Skeletal muscle tissue (tissue), 4 donors: ENCODE data around the gene ZNF469. TPM values are rescaled to one million over a fixed set of nuclear protein-coding genes. Genes with fewer than 3 reads are reported as not detected.

ENCODE experiments used
- H3K27ac ChIP-seq: one replicate; pipeline ENCODE4 v1.7.0; 2013; ENCODE audit warnings: mild to moderate bottlenecking, low read depth, low read length, inconsistent platforms
- H3K27me3 ChIP-seq, 3 donors: one replicate each; pipeline ENCODE4 v1.7.0; 2013; ENCODE audit warnings: low read length in 3 of 3; ENCODE audit not compliant: control insufficient read depth in 3 of 3, insufficient read depth in 3 of 3
- H3K36me3 ChIP-seq, 3 donors: one replicate each; pipeline ENCODE4 v1.7.0; 2013; ENCODE audit warnings: low read length in 3 of 3; ENCODE audit not compliant: control insufficient read depth in 3 of 3, insufficient read depth in 3 of 3
- H3K4me1 ChIP-seq, 3 donors: one replicate each; pipeline ENCODE4 v1.7.0; 2013; ENCODE audit warnings: low read length in 3 of 3, mild to moderate bottlenecking in 3 of 3; ENCODE audit not compliant: control insufficient read depth in 3 of 3, insufficient read depth in 3 of 3
- H3K4me3 ChIP-seq, 3 donors: one replicate each; pipeline ENCODE4 v1.7.0; 2013; ENCODE audit warnings: low read length in 3 of 3
- H3K9ac ChIP-seq, 3 donors: one replicate each; pipeline ENCODE4 v1.7.0; 2013; ENCODE audit warnings: low read length in 3 of 3, mild to moderate bottlenecking in 3 of 3, moderate library complexity in 2 of 3, low read depth in 1 of 3
- H3K9me3 ChIP-seq, 3 donors: one replicate each; pipeline ENCODE4 v1.7.0; 2013; ENCODE audit warnings: low read length in 3 of 3; ENCODE audit not compliant: control insufficient read depth in 3 of 3
- total RNA-seq: library from RNA; depleted of rRNA; stranded (reverse); fragments of >200 nt; gene quantifications from one replicate; pipeline ENCODE4 v1.2.3, GENCODE V29; 2014
- donor health status: Osteomylitis.

The ZNF469 gene
- total RNA-seq, 1 donor from 2014 or later, result 3.7 TPM

DNA sequence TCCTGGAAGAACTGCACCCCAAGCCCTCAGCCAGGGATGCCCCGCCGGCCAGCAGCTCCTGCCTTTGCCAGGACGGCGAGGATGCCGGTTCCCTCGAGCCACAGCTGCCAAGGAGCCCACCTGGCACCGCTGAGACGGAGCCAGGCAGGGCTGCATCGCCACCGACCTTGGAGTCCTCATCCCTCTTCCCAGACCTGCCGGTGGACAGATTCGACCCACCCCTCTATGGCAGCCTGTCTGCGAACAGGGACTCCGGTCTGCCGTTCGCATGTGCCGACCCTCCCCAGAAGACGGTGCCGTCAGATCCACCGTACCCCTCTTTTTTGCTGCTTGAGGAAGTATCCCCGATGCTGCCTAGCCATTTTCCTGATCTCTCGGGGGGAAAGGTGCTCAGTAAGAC is 48.9 kb downstream of the ZNF469 start:
- Histone ChIP-seq H3K9me3 (no peaks in the 10 kb centered on the region), H3K4me1 (peaks cover 10 to 12% (median 11%) of the 10 kb centered on the region in 3 donors), H3K9ac (no peak overlapping the region), H3K27me3 (peaks cover 34 to 47% (median 44%) of the 10 kb centered on the region in 3 donors), H3K4me3 (no peak overlapping the region), H3K36me3 (no peaks in the 10 kb centered on the region), H3K27ac (no peak overlapping the region)

DNA sequence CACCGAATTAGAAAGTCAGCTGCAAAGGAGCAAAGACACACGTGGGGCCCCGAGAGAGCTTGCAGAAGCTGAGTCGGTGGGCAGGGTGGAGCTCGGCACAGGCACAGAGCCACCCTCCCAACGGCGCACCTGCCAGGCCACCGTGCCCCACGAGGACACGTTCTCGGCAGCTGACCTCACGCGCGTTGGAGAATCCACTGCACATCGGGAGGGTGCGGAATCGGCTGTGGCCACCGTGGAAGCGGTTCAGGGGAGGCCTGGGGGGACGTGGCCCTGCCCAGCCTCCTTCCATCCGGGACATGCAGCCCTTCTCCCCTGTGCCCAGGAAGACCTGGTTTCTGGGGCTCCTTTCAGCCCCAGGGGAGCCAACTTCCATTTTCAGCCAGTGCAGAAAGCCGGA is 49.4 kb downstream of the ZNF469 start:
- Histone ChIP-seq H3K27me3 (peaks cover 34 to 47% (median 44%) of the 10 kb centered on the region in 3 donors), H3K4me1 (peaks cover 10 to 12% (median 11%) of the 10 kb centered on the region in 3 donors), H3K36me3 (no peaks in the 10 kb centered on the region), H3K27ac (no peak overlapping the region), H3K9me3 (no peaks in the 10 kb centered on the region), H3K9ac (no peak overlapping the region), H3K4me3 (no peak overlapping the region)

Other genes starting within 250 kb of the ZNF469 start
- gene ZFPM1, start 70.3 kb downstream of the ZNF469 start, total RNA-seq, result 0.52 TPM
- gene ZC3H18, start 187.4 kb downstream of the ZNF469 start, total RNA-seq, result 14.6 TPM